NCI-H774 (cell line): Measurements from ENCODE around the gene STYXL2.

ENCODE experiments used
- DNase-seq: peaks from one replicate; lab custom pipeline; 2025; lab: John Stamatoyannopoulos, UW

STYXL2 gene

DNA sequence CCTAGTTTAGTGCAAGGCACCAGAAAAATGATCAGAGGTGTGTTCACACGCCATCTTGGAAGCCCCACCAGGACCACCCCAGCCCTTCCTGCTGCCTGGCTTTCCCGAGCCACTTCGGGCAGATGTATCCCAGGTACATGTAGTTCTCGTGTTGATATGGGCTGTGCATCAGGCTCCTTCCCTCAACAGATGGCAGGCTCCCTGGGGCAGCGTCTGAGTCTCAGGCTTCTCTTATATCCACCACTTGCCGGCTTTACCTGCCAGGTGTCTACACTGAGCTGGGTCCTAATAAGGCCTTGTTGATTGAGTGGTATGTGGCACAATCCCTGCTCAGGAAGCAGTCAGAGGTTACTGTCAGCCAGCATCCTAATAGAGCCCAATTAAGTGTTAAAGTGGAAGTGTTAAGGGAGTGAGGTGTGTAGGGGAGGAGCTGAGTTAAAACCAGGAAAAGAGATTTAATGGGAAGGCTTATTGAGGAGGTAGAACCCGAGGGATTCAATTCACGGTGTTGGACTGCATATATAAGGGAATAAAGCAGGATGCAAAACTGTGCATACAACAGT, 12.2 kb upstream of the STYXL2 start:
- DNase-seq = no peak

DNA sequence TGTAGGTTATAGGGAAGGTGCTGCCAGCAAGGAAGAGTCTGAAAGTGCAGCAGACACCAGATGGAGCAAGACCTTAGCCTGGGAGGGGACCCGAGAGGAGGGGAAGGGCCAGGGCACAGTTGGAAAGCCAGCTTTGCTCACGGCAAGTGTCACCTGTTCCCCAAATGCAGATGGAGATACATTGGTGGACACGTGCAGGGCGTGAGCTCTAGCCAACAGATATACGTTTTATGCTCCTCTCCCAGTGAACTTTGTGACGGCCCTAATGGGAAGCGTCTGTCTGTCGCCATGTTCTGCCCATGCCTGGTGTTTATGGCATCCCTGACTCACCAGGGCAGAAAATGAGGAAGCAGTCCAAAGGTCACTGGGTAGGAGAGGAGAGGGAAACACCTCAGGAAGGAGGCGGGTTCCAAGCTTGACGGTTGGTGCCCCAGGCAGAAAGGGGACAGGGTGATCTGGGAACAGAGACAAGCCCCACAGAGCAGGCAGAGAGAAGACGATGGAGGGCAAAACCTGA, 11.3 kb upstream of the STYXL2 start:
- DNase-seq = no peak

DNA sequence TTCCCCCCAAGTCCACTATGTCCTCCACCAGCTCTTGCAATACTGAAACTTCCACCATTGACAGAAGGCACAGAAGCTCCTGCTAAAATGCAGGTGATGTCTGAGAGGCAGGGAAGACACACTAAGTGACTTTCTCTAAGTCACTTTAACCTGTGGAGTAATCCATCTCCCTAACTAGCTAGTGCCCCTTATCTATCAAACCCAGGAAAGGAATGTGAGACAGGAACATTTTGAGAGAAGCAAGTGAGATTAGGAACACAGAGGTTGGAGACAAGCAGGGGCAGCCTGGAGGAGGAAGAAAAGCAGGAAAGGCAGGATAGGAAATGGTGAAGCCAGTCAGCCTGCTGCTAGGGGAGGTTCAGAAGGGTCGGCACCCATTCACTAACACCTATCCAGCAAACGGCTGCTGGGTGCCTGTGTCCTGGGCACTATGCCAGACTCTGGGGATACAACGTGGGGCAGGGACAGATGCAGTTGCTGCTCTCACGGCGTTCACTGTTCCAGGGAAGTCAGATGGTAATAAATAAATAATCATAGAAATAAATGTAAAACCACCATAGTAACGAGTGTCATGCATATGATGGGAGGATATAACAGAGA, 10.7 kb upstream of the STYXL2 start:
- no peak for DNase-seq

DNA sequence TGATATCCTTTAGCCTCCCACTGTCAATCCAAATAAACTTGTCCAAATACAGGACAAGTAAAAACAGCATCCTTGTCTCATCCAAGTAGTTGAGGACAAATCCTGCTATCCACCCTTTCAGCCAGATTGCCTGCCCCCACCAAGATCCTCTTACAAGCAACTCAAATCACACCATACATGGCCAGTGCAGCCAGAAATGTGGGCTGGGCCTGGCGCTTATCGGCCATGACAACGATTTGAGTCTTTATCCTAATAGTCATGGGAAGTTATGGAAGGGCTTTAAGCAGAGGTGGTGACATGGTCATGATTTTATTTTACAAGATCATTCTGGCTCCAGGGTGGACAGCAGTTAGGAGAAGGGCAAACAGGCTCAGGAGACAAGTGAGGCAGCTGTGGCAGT, 10.0 kb upstream of the STYXL2 start:
- DNase-seq = no peak

DNA sequence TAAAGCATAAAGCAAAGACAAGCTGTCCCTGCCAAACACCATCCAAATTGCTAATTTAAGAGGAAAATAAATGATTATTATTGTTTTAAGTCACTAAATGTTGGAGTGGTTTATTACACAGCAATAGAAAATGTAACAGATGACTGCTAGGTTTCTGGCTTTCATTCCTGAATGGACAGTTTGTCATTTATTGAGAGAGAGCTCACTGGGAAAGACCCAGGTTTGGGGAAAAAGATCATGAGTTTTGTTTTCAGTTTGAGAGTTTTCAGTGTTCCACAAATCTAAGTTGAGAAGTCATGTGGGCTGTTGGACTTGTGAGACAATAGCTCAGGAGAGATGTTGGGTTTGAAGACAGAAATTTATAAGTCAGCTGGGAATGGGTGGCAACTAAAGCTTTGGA, 9.1 kb upstream of the STYXL2 start:
- no peak for DNase-seq

DNA sequence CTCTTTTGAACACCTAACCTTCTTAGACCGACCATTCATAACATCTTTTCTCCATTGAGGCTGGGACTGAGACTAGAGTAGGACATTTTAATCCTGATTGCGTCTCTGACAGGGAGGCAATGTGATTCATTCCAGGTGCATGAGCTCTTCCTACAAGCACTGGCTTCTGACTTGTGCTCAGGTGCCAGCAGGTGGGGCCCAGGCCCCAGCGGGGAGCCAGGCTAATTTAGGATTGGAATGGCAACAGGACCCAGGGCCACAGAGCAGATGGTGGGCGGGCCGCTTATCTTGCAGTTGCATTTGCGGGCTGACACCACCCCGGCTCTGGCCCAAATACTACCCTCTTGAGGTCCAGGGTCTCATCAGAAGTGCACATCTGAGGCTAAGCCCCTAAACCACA, 7.8 kb upstream of the STYXL2 start:
- no peak for DNase-seq

DNA sequence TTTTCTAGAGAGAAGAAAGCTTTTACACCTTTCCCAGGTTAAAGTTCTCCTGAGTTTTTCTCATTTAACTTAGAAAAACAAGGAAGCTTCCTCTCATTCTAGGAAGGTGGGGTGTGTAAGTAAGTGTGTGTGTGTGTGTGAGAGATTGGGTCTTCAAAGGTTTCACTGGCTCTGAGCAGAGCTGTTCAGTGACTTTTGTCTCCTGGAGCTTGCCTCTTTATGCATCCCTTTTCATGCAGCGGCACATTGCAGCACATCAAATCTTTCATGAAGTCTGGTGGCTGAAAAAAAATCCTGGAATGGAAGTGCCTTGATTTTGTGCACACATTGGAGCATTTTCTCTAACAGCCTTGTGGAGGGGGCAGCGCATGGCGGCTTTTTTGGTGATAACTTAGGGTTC, 7.1 kb upstream of the STYXL2 start:
- DNase-seq = no peak

DNA sequence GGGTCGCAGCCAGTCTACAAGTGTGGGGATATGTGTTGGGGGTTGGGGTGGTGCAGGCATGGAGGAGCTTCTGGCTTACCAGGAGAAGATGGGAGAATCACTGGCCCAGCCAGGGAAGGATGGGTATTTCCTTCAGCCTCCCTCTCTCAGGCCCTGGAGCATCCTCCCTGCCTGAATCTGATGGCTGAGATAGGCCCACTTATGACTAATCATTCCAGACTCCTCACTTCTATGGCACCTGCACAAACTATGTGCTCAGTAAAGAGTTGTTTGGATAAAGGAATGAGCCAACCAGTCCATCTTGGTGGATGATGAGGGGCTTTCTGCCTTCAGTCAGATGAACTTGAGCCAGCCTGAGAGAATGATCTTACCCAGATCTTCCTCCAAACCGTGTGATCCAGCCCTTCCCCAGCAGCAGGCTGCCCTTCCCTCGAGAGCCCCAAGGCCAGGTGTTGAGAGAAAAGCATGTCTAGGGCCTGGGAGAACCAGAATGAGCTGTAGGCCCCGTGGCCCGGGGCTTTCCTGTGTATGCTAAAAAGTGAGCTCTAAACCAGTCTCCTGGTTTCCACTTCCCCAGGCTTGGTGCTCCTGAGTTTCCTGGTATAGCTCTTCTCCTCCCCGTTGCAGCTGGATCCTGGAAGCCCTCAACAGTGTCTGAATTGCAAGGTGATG, 5.0 kb upstream of the STYXL2 start:
- no peak for DNase-seq

DNA sequence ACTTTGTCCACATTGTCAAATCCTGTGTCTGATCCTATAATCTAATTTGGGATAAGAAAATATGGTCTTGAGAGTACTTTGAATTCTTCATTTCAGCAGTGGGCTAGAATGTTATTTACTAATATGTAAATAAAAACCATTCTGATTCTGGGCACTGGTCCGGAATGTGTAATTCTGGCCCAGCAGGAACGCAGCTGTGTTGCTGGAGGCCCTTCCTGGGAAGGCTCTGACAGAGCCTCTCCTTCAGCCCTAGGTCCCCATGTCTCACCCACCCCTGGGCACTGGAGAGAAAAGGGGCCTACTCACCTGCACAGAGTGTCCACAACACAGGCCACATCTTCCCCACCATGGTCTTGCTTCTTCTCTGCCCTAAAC, 3.9 kb upstream of the STYXL2 start:
- no peak for DNase-seq

DNA sequence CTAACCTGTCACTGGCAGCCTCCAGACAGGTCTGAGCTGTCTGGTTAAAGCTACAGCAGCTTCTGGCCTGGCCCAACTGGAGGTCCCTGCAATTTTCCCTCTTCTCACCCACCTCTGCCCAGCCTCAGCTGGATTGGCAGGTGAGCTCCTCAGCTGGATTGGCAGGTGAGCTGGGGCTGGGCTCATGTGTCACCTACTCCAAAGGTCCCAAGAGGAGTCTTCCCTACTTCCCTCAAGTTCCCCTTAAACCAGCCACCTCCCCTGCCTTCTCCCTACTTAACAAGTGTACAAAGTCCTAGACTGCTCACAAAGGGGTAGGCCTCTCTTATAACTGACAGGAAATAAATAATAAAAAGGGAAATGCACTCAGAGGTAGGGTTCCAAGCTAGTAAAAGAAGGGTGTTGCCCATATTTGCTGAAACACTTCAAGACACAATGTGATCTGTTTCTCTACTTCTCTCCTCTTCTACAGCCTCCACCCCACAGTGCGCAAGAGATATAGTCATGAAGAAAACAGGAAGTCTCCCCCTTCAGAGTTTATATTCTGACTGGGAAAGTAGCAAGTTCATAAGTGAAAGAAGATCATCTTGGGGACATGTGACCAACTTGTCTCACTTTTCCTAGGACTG, 3.4 kb upstream of the STYXL2 start, which contains the start of gene GPA33:
TSS of gene GPA33 (minus strand) at position 64 of the 629 bp plus-strand sequence. CDS start 90 bp downstream, outside the sequence.
- DNase-seq = no peak

DNA sequence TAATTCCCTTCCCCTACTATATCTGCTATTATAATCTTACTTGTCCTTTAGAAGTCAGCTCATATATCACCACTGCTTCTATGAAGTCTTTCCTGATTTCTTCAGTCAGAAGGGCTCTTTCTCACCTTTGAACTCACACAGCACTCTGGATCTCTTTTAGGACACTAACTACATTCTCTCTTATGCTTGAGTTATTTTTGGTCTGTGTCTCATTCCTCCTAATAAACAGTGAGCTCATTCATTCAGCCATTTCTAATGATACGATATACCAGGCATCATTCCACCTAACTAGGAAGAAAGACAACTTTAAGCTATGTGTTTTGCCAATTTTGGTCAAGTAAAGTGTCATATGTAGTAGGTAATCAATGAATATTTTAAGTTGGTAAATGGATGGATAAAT, 1.2 kb upstream of the STYXL2 start:
- DNase-seq = no peak

DNA sequence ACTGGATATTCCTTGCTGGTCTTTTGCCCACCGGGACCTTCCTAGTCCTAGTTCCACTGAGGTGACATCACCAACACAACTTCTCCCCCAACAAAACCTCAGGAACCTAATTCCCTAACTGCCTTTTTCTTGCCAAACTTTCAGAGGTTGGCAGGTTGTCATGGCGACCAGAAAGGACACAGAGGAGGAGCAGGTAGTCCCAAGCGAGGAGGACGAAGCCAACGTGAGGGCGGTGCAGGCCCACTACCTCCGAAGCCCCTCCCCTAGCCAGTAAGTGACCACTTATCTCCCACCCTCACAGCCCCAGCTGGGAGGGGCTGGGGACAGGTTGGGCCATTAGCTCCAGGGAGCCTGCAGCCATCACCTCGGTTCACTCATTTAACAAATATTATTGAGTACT, 815 bp downstream of the STYXL2 start:
- DNase-seq = no peak

DNA sequence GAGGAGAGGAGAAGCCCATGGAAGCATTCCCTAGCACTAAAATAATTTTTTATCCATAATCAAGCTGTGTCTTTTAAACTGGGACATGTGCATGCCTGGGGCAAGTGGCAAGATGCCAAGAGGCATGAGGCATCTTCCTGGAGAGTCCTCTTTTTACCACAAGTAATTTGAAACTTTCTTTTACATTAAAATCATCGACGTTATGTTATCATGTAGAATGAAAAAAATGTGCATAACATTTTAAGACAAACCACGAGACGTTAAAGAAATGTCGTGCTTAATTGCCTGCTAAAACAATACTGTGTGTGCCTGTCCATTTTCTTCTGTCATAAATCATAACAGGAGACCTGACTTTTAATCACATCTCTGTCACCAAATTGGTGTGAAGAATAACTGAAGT, 1.5 kb downstream of the STYXL2 start:
- no peak for DNase-seq

DNA sequence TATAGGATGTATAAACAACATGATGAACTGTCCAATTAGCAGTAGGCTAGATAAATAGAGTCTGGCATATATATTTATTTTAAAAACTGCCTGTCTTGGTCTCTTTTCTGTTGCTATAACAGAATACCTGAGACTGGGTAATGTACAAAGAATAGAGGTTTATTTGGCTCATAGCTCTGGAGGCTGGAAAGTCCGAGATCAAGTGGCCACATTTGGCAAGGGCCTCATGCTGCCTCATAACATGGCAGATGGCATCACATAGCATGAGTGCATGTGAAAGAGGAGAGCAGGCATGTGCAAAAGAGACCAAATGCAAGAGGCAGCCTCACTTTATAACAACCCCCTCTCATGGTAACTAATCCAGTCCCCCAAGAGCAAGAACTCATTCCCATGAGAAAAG, 6.0 kb downstream of the STYXL2 start:
- no peak for DNase-seq

DNA sequence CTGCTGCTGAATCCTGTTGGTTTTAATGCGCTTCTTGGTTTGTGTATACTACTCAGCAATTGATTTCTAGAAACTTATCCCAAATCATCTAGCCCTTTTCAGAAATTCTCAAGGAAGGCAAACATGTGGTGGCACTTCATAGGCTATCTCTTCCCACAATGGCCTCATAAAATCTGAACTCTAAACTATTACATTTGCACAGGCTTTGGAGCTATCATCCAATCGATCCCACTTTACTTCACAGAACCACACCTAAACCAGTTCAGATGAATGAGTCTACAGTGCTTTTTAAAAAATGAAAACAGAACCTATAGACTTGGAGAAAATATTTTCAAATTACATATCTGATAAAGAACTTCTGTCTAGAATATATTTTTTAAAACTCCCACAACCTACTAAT, 6.9 kb downstream of the STYXL2 start:
- no peak for DNase-seq

DNA sequence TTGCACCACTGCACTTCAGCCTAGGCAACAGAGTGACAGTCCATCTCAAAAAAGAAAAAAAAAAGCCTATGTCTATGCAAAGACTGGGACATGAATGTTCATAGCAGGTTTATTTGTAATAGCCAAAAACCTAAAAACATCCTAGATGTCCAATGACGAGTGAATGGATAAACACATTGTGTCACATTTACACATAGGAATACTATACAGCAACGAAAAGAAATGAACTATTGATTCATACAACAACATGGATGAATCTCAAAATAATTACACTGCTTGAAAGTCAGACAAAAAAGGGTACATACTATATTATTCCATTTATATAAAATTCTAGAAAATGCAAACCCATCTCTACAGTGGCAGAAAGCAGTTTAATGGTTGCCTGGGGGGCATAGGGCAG, 7.9 kb downstream of the STYXL2 start:
- DNase-seq = no peak

DNA sequence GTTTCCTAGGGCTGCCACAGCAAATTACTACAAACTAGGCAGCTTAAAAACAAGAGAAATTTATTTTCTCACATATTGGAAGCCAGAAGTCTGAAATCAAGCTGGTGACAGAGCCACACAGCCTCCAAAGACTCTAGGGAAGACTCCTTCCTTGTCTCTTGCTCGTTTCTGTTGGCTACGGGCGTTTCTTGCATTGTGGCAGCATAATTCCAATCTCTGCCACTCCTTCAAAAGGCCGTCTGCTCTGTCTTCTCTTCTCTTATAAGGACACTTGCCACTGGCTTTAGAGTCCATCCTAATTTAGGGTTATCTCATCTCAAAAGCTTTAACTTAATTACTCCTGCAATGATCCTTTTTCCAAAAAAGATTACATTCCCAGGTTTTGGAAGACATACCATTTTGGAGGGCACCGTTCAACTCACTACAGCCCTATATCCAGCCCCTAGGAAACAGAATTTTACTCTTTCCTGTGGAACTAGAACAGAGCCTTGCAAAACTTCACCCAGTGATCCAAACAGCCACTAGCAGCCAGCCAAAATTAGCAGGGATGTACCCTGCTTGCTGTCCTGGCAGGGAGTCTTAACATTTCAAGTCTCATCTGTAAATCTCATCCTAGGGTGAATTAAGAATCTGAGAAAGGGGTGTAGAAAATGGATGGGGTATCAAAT, 9.2 kb downstream of the STYXL2 start:
- DNase-seq = no peak

DNA sequence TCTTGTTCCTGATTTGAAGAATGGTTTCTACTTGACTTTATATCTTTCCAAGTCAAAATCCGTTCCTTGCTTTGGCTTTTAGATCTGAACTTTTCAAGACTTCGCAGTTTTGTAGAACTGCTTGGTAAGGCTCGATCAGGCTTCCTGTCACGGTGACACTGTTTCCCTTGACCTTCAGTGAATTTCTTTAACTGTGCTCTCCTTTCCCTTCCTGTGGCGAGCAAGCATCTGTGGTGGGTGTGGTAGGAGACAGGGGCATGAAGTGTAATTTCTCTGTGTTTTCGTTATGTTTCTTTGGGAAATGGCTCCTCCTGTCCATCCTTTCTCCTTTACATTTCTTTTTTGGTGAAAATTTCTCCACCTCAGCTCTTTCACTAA, 10.4 kb downstream of the STYXL2 start:
- DNase-seq = no peak

DNA sequence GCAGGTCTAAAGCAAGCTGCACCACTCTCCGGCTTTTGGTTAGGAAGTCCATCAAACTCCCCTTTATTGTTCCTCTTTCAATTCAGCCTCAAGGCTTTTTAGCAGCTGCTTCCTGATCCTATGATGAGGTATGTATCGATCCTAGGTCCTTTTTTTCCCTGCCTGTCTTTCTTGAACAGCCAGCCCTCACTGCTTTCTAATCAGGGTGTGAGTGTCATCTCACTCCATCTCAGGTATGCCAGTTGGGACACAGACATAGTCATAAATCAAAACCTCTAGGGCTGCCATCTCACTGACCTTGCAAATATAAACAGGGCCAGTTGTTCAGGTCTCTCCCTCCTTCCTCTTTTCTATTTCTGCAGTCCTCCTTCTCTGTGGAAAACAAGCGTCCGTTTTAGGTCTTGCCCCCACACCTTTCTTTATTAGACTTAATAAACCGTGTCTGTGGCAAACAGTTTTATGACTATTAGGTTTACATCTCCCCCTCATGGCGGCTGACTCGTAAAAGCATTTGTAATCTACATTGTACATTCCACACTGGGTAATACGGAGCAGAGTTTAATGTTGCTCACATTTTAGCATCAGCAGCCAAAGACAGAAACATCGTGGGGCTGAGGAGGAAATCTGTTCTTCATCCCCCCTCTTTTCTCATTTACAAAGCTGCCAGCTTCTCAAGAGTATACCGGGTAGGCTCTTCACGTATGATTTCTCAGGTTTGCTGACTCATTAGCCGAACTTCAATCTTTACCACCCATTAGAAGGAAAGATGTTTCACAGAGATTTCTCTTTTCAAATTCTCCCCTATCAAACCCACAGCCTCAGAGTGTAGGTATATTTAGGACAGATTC, 11.6 kb downstream of the STYXL2 start:
- no peak for DNase-seq

DNA sequence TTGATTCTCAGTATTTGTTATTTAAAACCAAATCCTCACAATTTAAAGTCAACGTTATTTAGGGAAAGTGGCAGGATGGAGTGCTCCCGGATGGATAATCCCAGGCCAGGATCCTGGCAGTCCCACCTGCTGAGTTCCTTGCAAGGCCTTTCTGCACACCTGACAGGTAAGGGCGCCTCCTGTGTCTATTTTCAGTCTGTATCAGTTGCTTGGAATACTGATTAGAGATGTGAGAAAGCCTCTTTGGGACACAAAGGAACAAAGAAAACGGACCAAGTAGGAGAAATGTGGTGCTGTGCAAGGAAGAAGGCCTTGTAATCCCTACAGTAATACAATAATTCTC, 12.2 kb downstream of the STYXL2 start:
- DNase-seq = no peak

DNA sequence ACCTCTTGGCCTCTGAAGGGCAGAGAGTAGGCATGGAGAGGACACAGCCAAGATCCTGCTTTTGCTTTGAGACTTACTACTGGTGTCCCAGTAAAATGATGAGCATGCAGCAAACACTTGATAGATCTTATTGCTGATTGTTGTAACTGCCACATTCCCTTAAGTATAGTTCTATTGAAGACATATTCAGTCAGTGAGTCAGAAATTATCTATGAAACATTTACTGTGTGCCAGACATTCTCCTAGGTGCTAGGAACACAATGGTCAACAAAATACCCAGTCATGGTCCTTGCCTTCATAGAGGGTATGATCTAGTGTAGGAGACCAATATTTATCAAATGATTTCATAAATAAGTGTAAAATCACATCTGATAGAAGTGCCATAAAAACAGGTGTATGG, 13.6 kb downstream of the STYXL2 start:
- no peak for DNase-seq

DNA sequence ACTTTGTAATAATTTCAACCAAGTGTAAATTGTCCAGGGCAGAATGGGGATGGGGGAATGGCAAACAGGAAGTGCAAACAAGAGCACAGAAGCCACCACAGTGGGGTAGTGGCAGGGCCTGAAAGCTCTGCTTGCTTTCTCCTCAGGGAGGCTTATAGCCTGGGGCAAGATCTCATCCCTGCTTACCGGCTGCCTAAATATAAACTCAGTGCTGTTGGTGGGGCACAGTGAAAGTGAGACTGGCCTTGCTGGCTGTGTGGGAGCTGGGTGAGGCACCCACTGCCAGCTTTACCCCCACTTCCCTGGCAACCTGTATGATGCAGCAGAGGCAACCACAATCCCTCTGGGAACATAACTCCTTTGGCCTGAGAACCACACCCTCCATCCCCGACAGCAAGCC, 15.2 kb downstream of the STYXL2 start:
- DNase-seq = no peak
